ENCODE results near the gene DDOST.
A peak's percentile ranks its signal among the peaks of the same experiment; 100 is the strongest.

Gene DDOST

DNA sequence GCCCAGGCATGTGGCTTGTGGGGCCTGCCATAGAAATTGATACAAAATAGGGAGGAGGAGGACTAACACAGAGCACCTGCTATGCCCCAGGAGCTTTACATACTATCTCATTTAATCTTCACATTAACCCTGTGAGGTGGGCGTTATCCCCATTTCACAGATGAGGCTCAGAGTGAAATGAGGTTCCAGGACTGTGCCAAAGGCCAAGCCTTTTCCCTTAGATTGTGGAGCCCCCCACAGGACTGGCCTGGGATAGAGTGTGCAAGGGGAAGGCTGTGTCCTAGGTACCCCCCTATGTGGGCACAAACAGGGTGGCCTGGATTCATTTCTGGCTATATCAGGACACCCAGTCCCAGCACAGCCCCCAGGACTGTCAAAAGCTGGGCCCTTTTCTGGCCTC is 2.2 kb upstream of the DDOST start:
- FAIRE-seq (no peak), DNase-seq (ENCODE audit: insufficient read length, low spot score) (no peak)

GRCh38 chr1:20662110-20662475 is 924 bp upstream of the DDOST start:
- DNase-seq (ENCODE audit: insufficient read length, low spot score) (no peak), FAIRE-seq (no peak)

- FAIRE-seq: no peak
Measured at GRCh38 chr1:20660847-20661206, 342 bp downstream of the DDOST start.

GRCh38 chr1:20660363-20660762 is 806 bp downstream of the DDOST start:
- no peak for FAIRE-seq
- DNase-seq (ENCODE audit: insufficient read length, low spot score): no peak

More at GRCh38 chr1:20660847-20661206, 342 bp downstream of the DDOST start:
- DNase-seq (ENCODE audit: insufficient read length, low spot score): no peak

GRCh38 chr1:20658166-20658915 is 2.8 kb downstream of the DDOST start:
- no peak for DNase-seq (ENCODE audit: insufficient read length, low spot score)
- FAIRE-seq: no peak

GRCh38 chr1:20657024-20657423 is 4.1 kb downstream of the DDOST start:
- no peak for DNase-seq (ENCODE audit: insufficient read length, low spot score)
- FAIRE-seq: no peak

DNA sequence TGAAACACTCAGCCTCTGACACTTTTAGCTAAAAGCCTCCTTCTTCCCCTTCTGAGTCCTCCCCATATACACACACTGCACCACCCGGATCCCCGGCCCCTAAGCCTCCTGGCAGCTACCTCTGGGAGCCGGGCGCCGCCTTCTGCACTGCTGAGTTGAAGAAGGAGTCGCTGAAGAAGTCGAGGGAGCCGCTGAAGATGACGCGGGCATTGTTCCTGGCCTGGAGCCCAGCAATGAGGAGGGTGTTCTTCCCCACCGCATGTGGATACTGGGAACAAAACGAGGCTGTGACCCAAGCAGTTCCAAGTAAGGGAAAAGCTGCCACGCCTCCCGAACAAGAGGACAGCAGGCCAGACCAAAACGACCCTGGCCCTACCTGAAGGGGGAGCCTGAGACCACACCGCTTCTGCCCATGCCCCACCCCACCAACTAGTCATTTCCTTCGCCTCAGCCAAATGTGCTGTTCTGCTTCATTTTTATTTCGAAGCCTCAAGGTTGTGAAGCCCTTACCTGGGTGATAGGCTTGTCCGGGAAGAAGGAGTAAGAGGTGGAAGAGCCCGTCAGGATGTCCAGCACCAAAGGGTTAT is 7.0 kb downstream of the DDOST start:
- no peak for DNase-seq (ENCODE audit: insufficient read length, low spot score)
- no peak for FAIRE-seq

DNA sequence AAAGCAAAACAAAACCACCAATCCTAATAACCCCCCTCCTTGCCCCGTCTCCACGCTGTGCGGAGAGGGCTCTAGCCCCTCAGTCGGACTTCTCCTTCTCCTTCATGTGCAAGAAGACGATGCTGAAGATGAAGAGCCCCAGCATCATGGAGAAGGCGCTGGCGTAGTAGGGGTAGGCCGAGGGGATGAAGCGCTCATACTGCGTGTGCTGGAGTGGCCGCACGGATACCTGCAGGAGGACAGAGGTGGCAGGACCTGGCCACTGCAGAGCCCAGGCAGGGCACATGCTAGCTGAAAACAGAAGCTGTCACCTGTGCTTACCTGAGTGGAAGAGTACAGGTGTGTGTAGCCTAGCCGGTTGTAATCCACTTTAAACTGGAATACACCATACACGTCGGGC is 8.9 kb downstream of the DDOST start:
- no peak for DNase-seq (ENCODE audit: insufficient read length, low spot score)
- FAIRE-seq: no peak

DNA sequence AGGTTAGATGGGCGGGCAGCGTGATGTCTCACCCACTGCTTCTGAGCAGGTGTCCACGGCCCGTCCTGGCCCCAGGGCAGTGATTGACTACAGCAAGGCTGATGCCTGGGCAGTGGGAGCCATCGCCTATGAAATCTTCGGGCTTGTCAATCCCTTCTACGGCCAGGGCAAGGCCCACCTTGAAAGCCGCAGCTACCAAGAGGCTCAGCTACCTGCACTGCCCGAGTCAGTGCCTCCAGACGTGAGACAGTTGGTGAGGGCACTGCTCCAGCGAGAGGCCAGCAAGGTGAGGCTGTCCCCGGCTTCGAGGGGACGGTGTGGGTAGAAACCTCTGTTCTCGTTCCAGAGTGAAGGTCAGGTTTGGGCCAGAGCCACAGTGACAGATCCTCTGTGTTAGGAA is 12.2 kb downstream of the DDOST start:
- no peak for DNase-seq (ENCODE audit: insufficient read length, low spot score)
- no peak for FAIRE-seq

DNA sequence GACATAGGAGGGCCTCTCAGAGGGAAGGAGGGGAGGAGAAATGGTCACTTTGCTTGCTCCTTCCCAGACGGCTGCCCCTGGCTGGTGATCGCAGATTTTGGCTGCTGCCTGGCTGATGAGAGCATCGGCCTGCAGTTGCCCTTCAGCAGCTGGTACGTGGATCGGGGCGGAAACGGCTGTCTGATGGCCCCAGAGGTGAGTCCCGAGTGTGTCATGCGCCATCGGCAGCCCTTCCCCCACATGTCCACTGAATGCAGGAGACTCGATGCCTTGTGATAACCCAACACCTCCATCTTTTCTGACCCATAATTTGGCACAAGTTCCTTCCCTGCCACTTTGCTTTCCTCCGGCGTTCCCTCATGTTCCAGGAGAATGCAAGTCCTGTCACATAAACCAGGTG is 12.7 kb downstream of the DDOST start:
- DNase-seq (ENCODE audit: insufficient read length, low spot score) (no peak), FAIRE-seq (no peak)

GRCh38 chr1:20645414-20645813 is 15.8 kb downstream of the DDOST start:
- FAIRE-seq: no peak
- no peak for DNase-seq (ENCODE audit: insufficient read length, low spot score)

DNA sequence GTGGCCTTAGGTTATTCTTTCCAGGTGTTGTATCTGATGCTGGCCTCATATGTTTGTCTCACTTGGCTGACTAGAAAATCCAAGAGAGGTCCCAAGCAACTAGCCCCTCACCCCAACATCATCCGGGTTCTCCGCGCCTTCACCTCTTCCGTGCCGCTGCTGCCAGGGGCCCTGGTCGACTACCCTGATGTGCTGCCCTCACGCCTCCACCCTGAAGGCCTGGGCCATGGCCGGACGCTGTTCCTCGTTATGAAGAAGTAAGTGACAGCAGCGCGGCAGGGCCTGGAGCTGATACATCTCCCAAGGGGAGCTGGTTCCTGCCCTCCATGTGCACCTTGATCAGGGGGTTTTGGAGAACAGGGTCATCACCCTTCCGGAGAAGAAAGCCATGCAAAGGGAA is 16.8 kb downstream of the DDOST start:
- no peak for FAIRE-seq
- DNase-seq (ENCODE audit: insufficient read length, low spot score): no peak

- DNase-seq (ENCODE audit: insufficient read length, low spot score): no peak
- no peak for FAIRE-seq
Measured at GRCh38 chr1:20643080-20643479, 18.1 kb downstream of the DDOST start.

- FAIRE-seq (no peak), DNase-seq (ENCODE audit: insufficient read length, low spot score) (no peak)
Measured at GRCh38 chr1:20641975-20642374, 19.2 kb downstream of the DDOST start.

DNA sequence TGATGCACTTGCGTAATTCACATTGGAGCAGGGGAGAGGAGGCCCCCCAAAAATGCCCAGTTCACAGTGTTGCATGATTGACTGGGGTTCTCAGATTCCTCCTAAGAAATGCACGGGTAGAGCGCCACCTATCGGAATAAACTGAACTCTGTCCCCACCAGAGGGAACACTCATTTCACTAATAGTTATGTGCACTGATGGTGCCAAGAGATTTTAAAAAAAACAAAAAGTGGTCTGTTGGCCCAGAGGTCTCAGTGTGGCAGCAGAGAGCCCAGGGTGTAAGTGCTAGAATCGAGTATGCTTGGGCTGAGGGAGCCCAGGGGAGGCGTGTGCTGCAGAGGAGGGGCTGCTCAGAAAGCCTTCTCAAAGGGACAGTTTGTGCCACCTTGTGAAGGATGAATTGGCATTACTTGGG is 21.0 kb downstream of the DDOST start:
- DNase-seq (ENCODE audit: insufficient read length, low spot score) (peak; percentile 61), FAIRE-seq (no peak)

- FAIRE-seq: no peak
Measured at GRCh38 chr1:20636785-20637347, 24.3 kb downstream of the DDOST start.

DNA sequence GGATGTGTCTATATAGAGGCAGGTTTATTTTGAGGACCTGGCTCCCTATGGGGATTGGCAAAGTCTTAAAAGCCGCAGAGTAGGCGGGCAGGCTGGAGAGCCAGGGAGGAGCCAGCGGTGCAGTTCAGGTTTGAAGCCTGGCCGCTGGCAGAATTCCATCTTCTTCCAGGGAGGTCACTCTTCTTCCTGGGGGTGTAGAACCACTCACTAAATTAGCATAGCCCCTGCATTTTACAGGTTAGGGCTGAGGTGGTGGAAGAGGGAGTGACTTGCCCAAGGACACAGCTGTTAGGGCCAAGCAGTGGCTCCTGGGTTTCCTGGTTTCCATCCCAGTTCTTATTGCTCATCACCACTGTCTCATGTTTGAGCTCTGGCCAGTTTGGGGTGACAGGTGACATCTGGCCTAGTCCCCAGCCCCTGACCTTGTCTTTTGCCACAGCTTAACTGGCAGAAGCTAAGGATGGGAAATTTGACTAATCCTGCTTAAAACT is 26.5 kb downstream of the DDOST start:
- DNase-seq (ENCODE audit: insufficient read length, low spot score) (no peak), FAIRE-seq (no peak)

More at GRCh38 chr1:20636785-20637347, 24.3 kb downstream of the DDOST start:
- no peak for DNase-seq (ENCODE audit: insufficient read length, low spot score)

GRCh38 chr1:20634065-20634593 is 27.0 kb downstream of the DDOST start:
- FAIRE-seq (no peak), DNase-seq (ENCODE audit: insufficient read length, low spot score) (no peak)

- DNase-seq (ENCODE audit: insufficient read length, low spot score) (peak; percentile 78), FAIRE-seq (no peak)
Measured at GRCh38 chr1:20633190-20634064, 27.7 kb downstream of the DDOST start, which contains the start of gene PINK1. TSS of gene PINK1 (plus strand) at chr1:20633458. CDS start at chr1:20633549, 91 bp downstream.

GRCh38 chr1:20632386-20632785 is 28.8 kb downstream of the DDOST start:
- DNase-seq (ENCODE audit: insufficient read length, low spot score) (no peak), FAIRE-seq (no peak)

GRCh38 chr1:20630729-20631128 is 30.4 kb downstream of the DDOST start:
- no peak for DNase-seq (ENCODE audit: insufficient read length, low spot score)
- no peak for FAIRE-seq

Data from HTR-8/SVneo (cell line).